SH-SY5Y (cell line): ENCODE results near the gene PM20D2.

Experiments used
- GATA2 ChIP-seq: IDR thresholded peaks from 2 replicates; pipeline ENCODE4 v1.6.1; 2011; ENCODE audit warnings: mild to moderate bottlenecking, low read depth, low read length
- GATA3 ChIP-seq: IDR thresholded peaks from 2 replicates; pipeline ENCODE4 v1.6.1; 2011; ENCODE audit warnings: low read depth, mild to moderate bottlenecking, low read length, moderate library complexity

GRCh38 chr6:89133981-89134380 lies 11.9 kb upstream of the PM20D2 start:
- TF ChIP-seq GATA2 = no peak
- no peak for TF ChIP-seq GATA3
